GM18508 (cell line): Measurements from ENCODE around the gene EXOC2.
"Not testable (repeated sequence)": the region's sequence is repeated elsewhere in the genome, so short reads cannot be mapped to it uniquely, and the experiment has no call there.

Source experiments
- ATAC-seq: cut with Tn5 transposase; IDR thresholded peaks from one replicate; pipeline ENCODE4 v1.9.1; 2021; ENCODE audit warnings: moderate number of reproducible peaks; ENCODE audit not compliant: insufficient read depth, unreplicated experiment

EXOC2 gene

GRCh38 chr6:599576-600448 lies 93.1 kb downstream of the EXOC2 start:
- no peak for ATAC-seq

GRCh38 chr6:593907-594212 lies 99.1 kb downstream of the EXOC2 start:
- no peak for ATAC-seq

GRCh38 chr6:593139-593906 lies 99.6 kb downstream of the EXOC2 start:
- ATAC-seq, result no peak

DNA sequence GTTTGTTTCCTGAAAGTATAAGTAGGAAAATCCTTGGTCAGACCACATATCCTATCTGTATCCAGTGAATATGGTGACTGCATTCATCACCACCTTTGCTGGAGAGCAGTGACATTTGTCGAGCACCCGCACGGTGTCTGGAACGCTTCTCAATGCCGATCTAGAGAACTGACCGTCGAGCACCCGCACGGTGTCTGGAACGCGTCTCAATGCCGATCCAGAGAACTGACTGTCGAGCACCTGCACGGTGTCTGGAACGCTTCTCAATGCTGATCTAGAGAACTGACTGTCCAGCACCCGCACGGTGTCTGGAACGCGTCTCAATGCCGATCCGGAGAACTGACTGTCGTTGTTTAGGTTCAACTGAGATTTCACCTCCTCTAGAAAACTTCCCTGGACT lies 103.8 kb downstream of the EXOC2 start:
- no peak for ATAC-seq

- ATAC-seq, result no peak
These were observed 106.4 kb downstream of the EXOC2 start for GRCh38 chr6:586553-586952.

GRCh38 chr6:583635-584034 lies 109.3 kb downstream of the EXOC2 start:
- no peak for ATAC-seq

DNA sequence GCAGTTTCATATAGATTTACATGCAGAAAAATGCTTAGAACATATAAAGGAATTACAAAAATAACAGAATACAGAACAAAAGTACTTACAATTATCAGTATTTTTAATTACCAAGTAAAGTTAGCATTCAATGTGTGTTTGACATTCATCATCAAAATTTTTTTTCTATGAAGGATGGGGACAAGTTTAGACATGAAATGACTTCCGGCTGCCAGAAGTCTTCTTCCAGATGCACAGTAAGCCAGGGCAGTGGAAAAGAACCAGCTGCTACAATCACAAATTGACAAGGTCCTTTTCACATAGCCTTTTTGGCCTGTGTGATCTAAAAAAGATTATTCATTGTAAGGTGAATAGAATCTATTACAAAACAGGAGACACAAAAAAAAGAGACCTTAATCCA lies 109.8 kb downstream of the EXOC2 start:
- ATAC-seq, result no peak

GRCh38 chr6:582370-582769 lies 110.6 kb downstream of the EXOC2 start:
- ATAC-seq, result no peak

DNA sequence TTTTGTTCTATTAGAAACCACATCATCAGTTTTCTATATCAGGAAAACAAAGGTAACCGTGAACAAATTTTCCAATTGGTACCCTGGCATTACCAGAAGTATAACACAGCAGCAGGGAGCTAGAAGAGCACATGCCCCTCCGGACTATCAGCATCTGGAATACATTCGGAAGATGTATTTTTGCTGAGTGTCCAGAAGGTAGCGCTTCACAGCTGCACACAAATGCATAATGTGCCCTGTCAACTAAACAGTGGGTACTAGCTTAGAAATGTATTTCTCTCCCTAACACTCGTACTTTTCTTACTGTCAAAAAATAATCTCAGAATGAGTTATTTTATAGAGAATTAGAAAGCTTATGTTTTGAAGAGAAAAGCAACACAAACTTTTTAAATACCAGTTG lies 113.6 kb downstream of the EXOC2 start:
- no peak for ATAC-seq

DNA sequence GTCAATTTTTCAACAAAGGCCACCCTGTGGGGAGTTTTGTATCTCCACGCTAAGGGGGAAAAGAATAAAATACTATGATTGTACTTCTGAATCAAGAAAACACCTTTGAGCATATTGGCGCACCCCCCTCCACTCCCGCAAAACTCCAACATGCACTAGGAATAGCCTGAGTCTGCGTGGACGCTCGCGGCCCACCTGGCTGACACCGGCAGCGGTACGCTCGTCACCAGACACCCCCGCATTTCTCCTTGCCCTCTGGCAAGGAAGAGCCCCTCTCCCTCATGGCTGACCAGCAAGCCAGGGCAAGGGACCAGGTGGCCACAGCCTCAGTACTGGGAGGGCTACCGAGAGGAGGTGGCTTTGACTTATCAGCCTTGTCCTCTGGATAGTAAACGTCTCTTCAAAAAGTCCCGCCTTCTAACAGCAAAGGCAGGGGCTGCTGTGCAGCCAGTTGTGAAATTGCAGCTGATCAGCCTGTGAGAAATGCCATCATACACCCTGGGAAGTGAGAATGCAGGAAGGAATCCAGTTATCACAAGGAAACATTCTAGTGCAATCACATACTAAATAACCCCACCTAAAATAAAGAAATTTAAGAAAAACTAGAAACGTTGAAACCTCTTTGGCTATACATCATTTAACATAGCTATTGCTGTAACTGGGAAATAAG lies 120.2 kb downstream of the EXOC2 start:
- ATAC-seq, result no peak

GRCh38 chr6:571892-572291 lies 121.0 kb downstream of the EXOC2 start:
- ATAC-seq, result no peak

DNA sequence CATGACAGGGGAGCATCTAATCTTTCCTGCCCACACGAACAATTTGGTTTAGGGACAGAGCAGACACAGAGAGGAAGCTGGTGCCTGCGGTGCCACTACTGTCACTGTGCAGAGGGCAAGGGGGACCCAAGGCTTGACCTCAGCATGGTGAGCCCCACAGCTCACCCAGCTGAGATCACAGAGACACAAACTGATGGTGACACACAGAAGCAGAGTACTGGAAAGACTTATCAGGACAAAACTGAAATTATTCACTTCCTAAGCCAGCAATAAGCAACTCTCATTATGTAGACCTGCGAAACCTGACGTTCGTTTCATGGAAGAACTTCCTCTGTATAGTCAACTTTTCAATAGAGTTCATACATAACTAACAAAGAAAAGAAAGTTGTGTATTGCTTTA lies 122.1 kb downstream of the EXOC2 start:
- no peak for ATAC-seq

DNA sequence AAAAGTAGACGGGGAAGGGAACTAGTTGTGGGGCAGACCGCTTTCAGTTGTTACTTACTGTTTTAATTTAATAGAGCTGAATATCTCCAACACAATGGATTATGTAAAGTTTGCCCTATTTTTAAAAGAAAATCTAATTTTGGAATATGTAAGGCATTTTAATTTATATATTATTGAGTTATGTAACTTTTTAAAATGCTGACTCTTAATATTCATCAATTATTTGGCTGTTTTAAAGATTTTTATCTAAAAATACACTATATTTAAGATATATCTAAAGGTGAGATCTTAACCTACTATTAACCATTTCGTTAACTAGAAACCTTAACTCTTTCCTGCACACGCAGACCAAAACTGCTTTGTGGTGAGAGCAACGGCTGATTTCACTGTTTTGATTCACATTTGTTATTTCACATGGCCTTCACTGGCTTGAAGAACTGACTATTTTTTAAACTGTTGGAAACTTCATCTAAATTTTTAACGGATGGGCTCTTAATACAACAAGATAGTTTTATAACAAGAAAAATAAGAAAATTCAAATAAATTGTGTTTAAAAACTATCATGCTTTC lies 123.9 kb downstream of the EXOC2 start:
- no peak for ATAC-seq

DNA sequence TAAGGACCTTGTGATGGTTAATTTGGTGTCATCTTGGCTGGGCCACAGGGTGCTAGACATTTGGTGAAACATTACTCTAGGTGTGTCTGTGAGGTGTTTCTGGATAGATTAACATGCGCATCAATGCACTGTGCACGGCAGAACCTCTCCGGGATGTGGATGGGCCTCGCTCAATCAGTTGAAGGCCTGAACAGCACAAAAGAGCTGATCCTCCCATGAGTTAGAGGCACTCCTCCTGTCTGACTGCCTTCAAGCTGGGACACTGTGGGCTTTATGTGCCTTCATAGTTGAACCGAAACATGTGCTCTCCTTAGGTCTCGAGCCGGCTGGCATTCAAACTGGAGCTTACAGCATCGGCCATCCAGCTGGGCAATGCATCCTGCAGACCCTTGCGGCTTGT lies 124.9 kb downstream of the EXOC2 start:
- ATAC-seq, result no peak

GRCh38 chr6:563863-564262 lies 129.1 kb downstream of the EXOC2 start:
- no peak for ATAC-seq

GRCh38 chr6:562052-562676 lies 130.8 kb downstream of the EXOC2 start:
- no peak for ATAC-seq

DNA sequence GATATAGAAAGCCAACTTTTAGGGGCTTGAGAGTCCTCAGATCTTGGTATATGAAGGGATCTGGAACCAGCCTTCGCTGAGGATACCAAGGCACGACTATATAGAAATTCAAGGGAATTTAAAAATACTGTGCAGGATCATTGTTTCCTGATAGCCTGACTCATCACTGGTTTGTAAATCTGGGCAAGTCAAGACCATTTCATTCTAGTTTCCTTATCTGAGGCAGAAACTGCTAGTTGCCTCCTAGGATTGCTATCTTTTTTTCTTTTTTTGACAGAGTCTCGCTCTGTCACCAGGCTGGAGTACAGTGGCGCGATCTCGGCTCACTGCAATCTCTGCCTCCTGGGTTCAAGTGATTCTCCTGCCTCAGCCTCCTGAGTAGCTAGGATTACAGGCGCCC lies 131.6 kb downstream of the EXOC2 start:
- ATAC-seq, result not testable (repeated sequence)

- ATAC-seq, result no peak
These were observed 134.0 kb downstream of the EXOC2 start for GRCh38 chr6:558959-559358.

DNA sequence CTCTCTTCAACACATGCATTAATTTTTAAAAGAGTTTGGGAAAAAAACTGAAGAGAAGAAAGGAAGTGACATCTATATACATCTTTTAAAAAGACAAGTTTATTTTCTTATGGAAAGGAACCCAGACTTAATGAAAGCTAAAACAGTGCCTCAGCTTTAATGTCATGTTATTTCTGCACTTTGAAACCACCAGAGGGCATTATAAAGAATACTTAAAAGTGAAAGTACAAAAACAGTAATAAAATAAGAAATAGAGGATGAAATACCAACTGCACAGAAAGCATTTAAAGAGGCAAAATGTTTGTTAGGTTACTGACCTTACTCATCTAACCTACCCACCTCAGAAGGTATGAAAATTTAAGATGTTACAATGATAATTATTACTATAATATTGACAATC lies 134.8 kb downstream of the EXOC2 start:
- no peak for ATAC-seq

DNA sequence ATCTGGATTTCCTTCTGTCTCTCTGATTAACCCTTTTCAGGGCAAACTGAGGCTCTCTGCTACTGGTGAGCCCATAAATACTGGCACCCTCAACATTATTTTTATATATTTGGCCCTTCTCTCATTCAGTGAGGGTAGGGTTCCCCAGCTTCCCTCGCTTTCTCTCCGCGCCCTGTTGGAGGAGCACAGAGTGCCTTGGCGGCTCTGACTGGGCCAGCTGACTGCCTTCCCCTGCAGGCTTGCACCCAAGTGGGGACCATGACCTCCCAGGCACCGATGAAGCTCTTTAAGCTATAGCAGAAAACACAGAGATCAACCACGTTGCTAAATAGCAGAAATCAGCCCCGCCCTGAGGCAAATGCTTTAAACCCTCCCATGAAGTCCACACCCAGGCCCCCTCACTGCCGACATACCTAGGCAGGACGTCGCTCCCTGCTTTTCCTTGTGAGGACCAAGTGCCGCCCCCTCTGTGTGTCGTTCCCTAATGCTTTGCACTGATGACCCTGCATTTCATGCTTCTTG lies 141.0 kb downstream of the EXOC2 start:
- no peak for ATAC-seq
